ENCODE data around the gene DELE1.

- no peak for TF ChIP-seq CTCF (IDR thresholded peaks at IDR 0.05)
- TF ChIP-seq POLR2A (IDR thresholded peaks at IDR 0.05): no peak
These were observed 17.2 kb upstream of the DELE1 start for GRCh38 chr5:141906517-141906916.

Measured in heart left ventricle (tissue), 13 donors.